OCI-M1 (cell line): ENCODE data around the gene CCNL1.

Experiments
- DNase-seq: peaks from one replicate; lab custom pipeline; 2025; lab: John Stamatoyannopoulos, UW

CCNL1 gene

DNA sequence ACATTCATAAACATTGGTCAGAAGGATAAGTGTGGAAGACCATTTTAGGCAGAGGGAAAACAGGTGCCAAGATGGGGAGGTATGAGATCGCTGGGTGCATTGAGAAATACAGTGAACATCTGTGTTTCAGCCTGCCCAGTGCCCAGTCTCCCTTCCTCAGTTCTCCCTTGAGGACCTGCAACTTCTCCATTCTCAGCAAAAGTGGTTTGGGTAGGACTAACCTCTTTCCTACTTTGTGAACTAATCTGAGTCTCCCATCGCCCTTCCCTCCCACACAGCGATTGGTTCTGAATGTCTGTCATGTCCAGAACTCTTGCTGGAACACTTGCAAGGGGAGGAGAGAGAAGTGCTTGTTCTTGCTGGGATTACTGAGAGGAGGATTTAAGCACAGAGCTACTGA, 10.9 kb upstream of the CCNL1 start:
- DNase-seq: peak; percentile 81

DNA sequence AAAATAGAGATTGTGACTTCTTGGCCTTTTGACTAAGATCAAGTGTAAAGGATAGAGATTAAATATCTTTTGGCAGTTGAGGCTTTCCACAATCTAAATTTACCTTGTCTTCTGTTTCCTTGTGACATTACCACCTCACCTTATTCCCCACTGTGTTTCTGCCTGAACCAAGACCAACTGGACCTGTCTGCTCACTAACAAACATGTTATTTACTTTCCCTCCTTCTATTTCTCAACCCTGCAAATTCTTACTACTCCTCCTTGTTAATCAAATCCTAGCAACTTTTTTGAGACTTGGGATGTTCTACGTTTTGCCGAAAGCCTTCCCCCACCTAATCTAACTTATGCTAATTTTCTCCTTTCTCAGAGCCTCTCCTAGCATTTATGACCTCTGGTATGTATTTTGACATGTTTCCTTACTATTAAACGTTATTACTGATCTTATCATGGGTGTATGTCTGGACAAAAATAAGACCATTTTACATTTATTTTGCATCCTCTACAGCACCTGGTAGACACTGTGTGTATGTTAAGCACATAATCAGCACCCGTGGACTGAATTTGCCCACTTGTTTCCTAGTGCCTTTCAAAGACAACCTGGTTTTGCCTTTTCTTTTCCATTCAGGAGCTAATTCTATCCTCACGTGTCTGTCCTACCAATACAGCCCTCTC, 7.6 kb upstream of the CCNL1 start:
- DNase-seq: no peak

DNA sequence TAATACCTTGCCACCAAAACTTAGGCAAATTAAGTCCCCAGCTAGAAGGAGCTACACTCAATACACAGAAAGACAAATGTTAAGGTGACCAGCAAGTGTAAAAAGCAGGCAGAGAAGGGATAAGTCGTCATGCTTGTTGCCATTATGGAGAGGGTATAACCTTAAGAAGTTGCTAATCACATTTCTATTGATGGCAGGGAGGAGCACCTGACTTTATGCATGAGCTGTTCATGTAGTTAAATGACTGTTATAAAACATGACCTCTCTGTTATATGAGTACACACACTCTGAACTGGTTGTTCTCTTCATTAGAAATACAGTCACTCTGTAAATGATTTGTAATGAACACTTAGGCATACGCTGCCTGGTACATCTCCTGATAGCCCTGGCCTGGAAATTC, 6.6 kb upstream of the CCNL1 start:
- no peak for DNase-seq

DNA sequence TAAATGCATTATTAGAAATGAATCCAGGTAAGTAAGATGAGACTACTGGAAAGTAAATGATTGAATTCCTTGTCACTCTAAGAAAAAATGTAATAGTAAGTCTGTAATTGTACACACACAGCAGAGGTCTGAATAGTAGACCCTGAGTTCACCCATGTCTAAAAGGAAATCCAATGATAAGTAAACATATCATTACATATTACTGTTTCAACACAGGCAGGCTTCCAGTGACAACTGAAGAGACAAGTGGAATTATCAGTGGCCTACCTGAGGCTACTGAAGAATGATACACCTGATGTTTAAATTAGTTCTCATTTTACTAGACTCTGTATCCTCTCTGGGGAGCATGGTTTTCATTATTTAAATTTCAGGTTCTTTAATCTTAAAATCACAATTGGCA, 6.2 kb upstream of the CCNL1 start:
- no peak for DNase-seq

DNA sequence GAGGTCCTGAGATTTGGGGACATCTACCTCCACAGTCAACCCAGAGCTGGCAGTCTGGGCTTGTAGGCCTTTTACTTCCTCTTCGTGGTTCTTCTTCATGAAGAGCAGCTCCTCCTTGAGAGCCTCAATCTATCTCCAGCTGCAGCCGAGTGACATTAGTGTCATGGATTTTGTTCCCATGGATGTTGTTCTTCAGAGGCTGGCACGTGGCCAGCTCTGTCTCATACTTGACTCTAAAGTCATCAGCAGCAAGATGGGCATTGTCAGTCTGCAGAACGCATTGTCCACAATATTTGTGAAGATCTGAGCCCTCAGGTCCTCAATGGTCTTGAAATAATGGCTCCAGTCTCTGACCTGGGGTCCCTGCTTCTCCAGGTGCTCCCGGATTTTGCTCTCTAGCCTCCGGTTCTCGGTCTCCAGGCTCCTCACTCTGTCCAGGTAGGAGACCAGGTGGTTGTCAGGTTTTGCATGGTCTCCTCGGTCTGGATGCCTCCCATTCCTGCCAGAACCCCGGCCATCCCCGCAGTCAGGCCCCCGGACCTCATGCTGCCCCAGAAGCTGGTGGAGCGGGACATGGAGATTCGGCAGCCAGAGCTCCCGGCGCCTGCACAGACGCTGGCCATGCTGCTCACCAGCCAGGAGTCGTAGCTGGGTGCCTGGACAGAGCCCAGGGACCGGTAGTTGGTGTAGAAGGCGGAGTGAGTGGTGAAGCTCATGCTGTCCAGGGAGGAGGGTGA, 3.4 kb upstream of the CCNL1 start:
- no peak for DNase-seq

DNA sequence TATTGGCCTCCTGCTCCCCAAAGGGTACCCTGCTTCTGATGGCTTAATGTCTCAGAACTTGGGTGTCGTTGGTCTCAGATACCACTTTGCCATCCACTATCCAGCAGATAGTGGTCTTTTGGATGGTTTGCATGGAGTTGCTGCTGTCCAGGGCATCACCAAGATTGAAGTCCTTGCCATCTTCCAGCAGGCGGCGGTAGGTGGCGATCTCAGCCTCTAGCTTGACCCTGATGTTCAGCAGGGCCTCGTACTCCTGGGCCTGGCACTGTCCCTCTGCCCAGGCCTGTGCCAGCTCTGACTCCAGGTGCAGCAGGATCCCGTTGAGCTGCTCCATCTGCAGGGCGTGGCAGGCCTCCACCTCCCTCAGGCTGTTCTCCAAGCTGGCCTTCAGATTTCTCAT, 2.7 kb upstream of the CCNL1 start:
- DNase-seq: peak; percentile 52

DNA sequence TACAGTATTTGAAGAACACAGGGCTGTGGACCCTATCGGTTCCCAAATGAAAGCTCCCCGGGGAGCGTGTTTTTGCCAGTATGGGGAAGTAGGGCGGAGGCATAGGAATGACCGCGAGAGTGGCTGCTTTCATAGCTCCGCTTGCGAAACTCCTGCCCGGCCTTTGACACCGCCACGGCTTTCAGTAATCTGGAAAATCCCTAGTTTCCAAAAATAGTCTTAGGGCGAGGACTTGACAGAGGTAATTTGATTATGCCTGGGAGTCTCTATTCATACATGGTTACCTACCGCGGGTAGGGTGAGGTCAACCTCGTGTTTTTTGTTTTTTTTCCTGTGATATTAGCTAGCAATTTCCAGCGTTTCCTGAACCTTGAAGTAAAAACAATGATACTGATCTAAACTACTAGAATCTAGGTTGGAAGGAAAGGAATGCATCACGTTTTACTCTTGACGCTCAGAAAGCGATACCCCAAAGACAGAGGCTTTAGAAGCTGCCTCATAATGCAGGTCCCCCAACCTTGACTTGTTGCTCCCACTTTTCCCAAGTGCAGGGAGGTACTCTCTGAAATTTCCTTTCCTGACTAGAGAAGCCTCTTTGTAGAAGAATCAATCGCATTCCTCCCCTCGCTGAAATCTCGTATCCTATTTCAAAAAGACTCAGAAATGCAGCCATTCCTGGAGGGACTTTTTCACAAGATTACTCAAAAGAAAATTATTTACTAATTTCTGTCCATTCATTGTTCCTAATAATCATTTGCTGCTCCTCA, 894 bp upstream of the CCNL1 start:
- DNase-seq: peak; percentile 83

DNA sequence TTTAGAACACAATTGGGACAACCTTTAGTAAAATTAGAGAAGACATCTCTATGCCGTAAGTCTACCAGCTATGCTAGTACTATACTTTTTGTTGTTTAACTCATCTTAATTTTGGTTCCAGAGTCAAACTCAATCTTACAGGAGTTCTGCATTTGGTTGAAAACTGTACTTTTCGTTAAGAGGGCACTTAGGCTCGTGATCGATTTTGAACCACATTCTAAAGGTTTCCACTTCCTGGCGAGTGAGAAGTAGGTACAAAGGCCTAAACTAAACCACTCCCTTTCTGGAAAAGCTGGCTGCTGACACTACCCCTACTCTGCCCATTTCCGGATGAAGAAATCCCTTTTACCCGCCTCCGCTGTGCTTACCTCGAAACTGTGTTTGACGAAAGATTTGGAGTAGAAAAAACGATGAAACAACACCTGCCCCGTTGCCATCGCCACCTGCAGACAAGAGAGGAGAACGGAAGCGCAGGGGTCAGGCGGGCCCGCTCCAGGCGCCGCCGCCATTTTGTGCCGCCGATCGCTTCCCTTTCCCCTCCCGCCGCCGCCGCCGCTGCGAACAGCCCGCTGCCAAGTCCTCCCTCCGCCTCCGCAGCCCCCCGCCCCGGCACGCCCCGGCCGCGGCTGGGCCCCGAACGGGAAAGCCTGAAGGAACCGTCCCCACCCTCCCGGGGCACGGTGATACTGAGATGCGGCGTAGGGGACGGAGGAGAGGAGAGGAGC, 748 bp downstream of the CCNL1 start:
- peak; percentile 50 for DNase-seq

DNA sequence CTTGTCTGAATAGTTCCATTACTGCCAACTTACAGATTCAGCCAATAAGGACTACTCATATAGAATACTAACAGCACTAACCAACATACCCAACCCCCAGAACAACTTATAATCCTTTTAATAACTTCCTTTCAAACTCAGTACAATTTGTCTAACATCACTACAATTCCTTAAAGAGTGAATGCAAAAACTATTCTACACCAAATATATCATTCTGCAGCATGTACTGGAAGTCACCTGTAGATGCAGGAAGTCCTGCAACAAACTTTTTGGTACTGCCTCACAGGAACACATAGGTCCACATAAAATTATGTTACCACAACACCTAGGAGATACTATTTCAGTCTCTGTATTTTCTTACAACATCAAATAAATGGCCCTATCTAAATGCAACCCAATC, 2.1 kb downstream of the CCNL1 start:
- DNase-seq: no peak

DNA sequence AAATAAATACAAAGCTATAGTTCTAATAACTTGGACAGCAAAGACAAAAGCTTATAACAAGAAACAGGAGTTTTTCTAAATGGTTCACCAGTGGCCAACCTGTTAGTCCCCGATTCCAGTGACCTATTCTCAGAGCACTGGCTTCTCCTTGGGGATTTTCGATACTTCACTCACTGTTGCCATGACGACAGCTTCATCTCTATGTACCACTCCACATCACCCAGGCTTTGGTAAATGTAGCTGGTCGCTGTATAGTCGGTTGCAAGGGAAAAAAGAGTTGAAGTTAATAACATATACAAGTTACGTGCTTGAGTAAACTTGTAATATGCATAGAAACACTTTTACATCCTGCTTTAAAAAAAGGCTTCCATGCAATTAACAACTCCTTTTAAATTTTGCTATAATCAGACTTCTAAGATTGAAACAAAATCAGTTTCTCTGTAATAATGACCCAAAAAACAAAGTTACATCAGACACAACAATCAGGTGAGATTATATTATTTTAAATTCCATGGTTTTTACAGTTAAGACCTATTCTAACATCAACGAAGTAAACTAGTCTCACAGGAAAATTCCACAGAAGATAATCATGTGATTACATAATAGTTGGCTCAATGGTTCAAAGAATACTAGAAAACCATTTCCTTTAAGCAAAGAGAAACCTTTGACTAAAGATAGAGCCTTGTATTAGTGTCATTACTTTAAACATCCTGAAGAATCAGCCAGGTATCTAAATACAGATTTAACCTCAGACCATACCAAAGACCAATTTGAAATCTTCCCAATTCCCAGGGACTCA, 2.9 kb downstream of the CCNL1 start:
- DNase-seq: no peak

DNA sequence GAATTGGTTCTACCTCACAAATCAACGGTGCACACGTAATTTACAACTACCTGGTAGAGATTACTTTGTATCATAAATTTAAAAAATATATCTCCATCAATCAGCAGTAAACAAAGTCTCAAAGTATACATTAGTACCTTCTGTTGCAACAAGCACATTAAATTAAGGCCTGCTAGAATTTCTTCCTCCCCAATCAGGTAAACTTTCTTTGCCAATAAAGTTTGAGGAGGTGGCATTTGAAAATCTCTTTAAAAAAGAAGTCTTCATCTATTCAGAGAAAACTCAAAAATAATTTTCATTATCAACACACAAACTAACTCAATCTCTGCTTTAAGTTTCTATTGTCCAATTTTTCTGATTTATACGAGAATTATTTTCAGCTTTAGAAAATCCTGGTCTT, 4.4 kb downstream of the CCNL1 start:
- no peak for DNase-seq

GRCh38 chr3:157154563-157155330, 5.2 kb downstream of the CCNL1 start:
- DNase-seq: no peak

- no peak for DNase-seq
These were observed 7.0 kb downstream of the CCNL1 start for GRCh38 chr3:157152930-157153329.

DNA sequence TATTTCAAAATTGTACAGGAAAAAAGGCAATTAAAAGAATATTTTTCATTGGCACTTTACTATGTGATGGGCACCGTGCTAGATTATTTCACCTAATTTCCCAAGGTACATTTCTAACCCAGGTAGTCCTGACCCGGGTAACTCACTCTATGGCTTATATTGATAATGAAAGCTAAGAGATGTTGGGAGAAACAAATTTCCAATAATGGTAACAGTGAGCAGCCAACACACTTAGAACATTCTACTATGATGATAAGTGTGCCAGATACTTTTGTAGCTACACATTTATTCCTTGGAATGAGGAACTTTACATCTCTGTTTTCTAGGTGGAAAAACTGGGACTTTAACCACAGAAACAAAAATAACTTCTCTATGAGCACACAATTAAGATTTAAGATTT, 7.5 kb downstream of the CCNL1 start:
- DNase-seq: no peak

DNA sequence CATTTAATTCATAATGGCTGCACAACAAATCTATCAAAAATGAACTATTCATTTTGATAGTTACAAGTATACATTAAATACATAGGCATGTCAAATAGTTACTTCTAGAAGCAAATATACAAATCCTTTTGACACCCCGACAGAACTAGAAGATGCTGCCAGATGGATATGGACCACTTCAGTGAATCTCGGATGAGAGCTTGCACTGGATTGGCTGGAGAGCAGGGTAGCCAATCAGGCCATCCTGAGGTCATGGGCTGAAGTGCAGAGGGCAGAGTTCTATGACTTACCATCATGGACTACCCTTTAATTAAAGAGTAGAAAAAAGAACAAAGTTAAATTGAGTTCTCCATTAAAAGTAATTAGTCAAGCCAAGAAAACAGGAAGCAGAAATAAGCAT, 8.3 kb downstream of the CCNL1 start:
- DNase-seq: no peak

GRCh38 chr3:157151151-157151550, 8.8 kb downstream of the CCNL1 start:
- no peak for DNase-seq

- no peak for DNase-seq
These were observed 10.7 kb downstream of the CCNL1 start for GRCh38 chr3:157149136-157149696.

DNA sequence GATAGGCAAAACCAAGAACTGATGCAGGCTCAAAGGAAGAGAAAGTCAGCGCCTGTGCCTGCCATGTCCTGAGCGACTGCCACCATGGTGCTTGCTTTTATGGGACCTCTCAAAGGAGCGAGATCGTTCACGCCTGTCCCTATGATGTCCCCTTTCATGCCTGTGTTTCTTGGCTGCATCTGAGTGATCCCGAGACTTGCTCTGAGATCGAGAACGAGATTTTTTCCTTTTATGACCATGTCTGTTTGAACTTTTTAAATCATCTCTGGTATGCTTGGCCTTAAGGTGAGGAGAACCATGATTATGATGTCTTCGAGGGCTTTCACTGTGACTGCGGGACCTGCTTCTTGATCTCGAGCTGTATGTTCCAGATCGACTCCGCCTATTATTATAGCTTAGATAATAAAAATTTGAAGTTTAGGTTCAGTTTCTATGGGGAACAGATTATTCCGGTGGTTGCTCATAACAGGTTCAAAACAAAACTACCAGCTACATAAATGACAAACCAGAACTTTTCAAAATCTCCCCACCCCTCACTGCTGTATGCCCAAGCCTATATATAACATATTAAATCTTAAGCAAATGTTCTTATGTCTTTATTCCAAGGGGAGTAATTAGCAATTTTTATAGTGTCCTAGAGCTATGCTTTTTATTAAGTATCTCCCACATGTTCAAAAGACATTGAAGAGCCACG, 11.6 kb downstream of the CCNL1 start:
- no peak for DNase-seq

- no peak for DNase-seq
These were observed 12.7 kb downstream of the CCNL1 start for GRCh38 chr3:157147099-157147803.
